Measurements from ENCODE around the gene TEAD4. TPM values are rescaled to one million over a fixed set of nuclear protein-coding genes. Genes with fewer than 3 reads are reported as not detected.
"Not testable (repeated sequence)": the region's sequence is repeated elsewhere in the genome, so short reads cannot be mapped to it uniquely, and the experiment has no call there.

The TEAD4 gene
- polyA plus RNA-seq, 10 donors, result 58.6 to 96.7 (median 85.3) TPM

DNA sequence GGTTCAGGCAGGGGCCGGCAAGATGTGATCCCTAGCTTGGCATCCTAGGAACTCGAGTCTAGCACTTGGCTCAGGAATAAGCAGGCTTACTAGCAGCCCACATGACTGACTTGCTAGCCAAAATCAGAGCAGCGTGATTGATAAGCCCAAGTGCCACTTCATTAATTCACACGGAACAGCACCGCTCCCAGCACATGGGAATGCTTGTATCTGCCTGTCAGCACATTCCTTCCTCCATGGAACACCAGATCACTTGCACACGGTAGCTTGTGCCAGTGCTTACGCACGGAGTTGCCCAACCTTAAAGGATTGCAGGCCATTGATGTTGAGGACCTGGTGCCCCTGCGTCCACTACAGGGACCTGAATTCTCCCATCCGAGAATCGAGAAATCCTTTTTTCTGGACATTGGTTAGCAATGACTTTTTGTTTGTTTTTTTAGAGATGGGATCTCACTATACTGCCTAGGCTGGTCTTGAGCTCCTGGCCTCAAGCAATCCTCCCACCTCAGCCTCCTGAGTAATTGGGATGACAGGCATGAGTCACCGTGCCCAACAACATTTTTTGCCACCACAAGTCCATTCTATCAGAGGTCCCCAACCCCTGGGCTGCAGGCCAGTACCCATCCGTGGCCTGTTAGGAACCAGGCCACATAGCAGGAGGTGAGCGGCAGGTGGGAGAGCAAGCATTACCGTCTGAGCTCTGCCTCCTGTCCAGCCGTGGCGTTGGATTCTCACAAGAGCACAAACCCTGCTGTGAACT, 87.4 kb downstream of the TEAD4 start:
- peak in 2 of 3 donors; percentile 39 to 73 for DNase-seq

DNA sequence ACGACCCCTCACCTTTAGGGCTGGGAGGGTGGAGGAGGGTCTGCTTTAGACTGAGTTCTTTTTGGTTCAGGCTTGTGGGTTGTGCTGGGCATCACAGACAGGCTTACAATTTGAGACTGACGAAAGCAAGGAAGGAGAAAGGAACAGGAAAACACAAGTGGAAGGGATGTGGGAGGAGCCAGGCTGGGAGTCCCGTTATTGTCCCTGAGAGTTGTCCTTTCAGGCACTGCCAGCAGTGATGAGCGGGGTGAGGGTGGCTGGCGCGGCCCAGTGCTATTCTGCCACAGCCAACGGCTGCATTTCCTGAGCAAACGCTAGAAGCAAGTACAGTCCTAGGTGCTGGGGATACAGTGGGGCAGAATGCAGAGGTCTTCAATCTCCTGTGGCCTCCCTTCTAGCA, 88.8 kb downstream of the TEAD4 start:
- no peak for DNase-seq

DNA sequence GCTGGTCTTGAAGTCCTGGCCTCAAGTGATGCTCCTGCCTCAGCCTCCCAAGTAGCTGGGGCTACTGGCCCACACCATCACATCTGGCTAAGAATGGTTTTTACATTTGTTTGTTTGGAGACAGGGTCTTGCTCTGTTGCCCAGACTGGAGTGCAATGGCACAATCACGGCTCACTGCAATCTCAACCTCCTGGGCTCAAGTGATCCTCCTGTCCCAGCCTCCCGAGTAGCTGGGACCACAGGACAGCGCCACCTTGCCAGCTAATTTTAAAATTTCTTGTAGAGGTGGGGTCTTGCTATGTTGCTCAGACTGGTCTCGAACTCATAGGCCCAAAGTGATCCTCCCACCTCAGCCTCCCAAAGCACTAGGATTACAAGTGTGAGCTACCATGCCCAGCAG, 89.3 kb downstream of the TEAD4 start:
- DNase-seq, result no peak

DNA sequence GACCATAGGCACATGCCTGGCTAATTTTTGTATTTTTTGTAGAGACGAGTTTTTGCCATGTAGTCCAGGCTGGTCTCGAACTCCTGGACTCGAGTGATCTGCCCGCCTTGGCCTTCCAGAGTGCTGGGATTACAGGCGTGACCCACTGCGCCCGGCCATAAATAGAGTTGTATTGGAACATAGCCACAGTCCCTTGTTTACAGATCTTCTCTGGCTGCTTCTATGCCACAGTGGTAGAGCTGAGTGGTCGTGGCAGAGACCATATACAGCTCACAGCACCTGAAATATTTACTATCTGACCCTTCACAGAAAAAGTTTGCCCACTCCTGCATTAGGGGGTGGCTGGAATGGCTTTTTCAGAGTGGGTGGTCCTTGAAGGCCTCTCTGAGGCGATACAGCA, 90.0 kb downstream of the TEAD4 start:
- DNase-seq, result no peak

DNA sequence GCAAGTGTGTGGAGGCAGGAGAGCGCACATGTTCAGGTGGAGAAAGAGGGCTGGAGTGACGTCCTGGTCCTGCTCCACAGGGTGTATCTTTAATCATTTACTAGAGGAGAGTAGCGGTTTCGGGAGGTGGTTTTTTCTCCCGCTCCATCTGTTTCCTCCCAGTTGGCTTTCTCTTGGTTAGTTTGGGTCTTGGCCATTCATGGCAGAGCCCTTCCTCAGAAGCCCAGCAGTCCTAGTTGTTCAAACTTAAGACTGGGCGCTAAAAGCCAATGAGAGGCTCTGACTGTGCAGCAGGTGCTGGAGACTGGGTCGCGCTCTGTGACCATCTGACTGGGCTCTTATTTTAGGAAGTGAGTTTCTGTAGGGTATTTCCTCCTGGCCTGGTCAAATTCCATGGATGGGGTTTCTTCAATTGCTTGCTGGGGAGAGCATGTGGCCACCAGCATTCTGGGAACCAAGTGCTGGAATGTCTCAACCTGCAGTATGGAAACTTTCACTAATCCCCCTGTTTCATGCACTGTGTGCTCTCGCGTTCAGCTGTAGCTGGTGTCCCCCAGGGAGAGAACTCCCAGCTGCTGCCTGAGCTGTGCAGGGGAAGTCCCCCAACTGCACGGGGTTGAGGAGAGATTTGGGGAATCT, 90.5 kb downstream of the TEAD4 start:
- peak in 1 of 3 donors; percentile 43 for DNase-seq

DNA sequence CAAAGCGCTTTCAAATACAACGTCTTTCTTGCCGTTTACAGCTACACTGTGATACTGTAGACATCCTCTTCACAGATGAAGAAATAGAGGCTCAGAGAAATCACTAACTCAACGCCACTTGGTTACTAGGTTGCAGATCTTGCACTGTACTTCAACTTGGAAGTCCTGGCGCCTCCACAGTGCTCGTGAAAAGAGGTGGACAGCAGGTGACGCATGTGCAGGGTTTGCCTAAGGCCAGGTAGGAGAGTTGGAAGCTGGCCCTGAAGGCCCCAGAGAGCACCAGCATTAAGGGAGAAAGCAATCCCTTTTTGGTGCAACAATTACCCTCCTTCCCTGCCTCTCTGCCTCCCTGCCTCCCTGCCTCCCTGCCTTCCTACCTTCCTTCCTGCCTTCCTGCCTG, 95.2 kb downstream of the TEAD4 start:
- no peak for DNase-seq

DNA sequence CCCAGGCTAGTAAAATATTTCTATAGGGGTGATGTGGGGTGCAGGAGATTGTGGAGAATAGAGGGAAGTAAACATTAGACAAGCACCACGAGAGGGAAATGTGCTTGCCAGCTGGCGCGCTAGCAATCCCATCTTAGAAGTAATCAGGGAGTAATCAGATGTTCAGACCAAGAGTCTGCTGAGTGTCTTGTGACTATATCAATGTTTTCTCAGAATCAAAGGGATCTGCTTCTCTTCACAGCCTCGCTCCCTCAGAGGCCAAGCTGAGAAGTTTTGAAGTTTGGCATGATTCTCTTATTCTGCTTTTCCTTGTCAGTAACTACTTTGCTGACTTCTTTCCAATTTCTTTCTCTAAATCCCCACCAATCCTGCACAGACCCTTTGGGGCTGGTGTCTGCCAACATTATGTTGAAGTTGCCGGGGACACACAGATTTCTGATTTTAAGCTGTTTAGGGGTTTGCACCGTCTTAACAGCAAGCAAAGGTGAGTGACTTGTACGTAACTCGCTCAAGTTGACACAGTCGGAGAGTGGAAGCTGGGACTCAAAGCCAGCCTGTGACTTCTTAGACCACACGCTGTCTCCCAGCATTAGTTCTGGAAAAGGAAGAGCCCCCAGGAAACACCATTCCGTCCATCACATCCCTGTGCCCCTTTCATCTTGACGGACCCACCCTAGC, 96.0 kb downstream of the TEAD4 start:
- peak in 1 of 3 donors; percentile 61 for DNase-seq

DNA sequence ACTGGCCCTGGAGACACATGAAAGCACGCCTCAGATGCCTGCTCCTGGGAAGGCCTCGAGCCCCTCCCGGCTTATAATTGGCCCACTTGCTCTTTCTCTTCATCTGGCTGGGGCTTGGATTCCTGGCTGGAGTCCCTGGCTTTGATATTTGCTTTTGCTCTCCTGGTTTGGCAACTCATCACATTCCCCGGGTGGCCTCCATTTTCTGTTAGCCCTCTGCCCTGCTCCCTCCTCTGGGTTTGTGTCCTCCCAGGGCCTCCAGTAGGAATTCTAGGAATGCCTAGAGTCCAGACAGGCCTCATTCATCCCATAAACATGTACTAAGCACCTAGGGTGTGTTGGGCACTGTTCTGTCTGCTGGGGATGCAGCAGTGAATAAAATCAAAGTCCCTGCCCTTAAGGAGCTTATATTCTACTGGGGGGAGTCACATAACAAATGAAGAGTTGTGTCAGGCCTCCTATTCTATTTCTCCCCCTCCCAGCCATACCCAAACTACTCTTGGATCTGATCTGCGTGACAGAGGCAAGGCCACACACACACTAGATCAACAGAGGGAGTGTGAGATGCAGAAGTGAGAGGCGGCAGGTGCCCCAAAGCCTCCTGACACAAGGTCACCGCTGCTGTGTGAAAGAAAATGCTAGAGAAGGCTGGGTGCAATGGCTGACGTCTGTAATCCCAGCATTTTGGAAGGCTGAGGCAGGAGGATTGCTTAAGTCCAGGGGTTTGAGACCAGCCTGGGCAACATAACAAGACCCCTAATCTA, 96.7 kb downstream of the TEAD4 start:
- no peak for DNase-seq

DNA sequence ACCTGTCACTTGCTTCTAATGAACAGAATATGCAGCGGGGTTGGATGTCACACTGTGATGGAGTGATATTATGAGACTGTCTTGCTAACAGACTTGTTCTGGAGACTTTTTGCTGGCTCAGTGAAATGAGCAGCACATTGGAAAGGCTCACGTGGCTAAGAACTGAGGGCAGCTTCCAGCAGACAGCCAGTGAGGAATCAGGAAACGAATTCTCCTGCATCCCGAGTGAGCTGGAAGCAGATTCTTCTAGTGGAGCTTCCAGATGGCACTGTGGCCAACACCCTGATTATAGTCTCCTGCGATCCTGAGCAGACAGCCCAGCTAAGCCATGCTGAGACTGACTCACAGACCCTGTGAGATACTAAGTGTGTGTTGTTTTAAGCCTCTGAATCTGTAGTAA, 101.9 kb downstream of the TEAD4 start:
- peak in 1 of 3 donors; percentile 32 for DNase-seq

DNA sequence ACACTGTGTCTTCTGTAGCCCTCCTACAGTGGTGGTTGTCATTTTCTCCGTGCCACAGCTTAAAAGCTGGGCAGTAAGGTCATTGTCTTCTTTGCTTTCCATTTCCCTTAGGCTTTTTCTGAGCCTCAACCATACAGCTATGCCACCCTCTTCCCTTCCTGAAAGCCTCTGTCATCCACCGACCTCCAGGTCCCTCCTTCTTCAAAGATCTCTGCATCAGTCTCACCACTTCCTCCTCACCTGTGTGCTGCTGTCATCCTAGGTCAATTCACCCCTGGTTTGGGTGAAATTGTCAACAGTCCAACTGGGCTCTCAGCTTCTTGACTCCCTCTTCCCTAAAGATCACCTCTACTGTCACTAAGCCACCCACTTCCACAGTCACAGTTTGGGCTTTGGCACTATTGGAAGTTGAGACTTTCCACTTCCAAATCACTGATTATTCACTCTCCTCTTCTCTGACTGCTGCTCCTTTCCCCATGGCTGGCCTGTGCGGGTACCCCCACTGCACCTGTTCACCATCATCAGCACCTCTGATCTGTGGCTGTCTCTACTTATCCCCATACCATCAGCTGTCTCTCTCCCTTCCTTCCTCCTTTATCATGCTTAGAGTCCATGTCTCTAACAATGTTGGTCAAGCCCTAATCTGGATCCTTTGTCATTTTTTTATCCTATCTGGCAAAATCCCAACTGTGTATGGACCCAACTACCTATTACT, 102.5 kb downstream of the TEAD4 start:
- DNase-seq, result no peak

DNA sequence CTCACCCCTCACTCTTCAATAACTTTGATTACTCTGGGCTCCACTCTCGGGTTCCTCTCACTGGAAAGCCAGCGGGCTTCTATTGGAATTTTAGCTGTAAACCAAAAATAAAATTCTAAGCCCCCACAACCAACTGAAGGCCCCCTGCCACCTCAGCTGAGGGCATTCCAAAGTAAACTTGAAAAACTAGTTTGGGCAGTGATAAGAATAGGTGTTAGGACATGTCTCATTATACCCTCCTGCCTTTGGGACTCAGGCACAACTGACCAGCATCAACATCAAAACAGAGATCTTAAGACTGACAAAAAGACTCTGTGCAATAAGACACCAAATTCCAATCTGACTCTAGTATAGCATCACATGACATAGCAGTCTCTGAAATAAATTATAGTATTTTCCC, 106.1 kb downstream of the TEAD4 start:
- no peak for DNase-seq

DNA sequence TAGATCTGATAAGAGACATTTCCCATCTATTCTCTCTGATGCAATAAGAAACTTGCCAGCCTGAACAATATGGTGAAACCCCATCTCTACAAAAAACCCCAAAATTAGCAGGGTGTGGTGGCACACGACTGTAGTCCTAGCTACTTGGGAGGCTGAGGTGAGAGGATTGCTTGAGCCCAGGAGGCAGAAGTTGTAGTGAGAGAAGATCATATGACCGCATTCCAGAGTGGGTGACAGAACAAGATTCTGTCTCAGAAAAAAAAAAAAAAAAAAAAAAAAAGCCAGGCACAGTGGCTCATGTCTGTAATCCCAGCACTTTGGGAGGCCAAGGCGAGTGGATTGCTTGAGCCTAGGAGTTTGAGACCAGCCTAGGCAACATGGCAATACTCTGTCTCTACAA, 106.6 kb downstream of the TEAD4 start:
- not testable (repeated sequence) for DNase-seq

DNA sequence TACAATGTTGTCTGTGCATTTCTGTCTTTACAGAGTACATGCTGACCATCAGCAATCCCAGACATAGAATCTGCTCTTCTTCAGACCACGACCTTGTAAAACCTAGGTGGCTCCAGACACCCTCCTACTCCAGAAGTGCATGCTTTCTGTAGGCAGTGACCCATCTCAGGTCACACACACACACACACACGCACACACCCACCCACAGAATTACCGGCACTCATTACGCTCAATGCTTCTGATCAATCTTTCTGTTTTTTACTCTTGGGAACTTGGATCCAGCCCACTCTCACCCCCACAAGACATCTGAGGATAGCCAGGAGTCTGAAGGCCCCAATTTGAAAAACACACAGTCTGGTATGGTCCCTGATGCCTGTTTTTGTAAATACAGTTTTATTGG, 110.5 kb downstream of the TEAD4 start:
- no peak for DNase-seq

DNA sequence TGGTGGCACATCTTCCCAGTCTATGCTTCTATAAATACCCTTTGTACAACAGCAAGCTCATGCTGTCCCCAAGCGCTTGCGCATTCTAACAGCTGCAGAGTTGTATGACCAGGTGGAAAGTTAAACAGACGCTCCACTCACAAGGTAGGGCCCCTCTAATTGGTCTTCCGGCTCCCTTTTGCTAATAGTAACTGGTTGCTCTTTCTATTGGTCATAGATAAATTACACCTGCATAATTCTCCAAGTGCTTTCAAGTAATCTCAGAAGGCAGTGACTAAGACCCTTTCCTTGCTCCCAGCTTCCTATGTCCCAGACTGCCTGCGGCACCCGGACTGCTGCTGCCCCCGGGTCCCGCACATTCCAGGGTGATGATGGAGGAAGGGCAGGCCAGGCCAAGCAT, 111.9 kb downstream of the TEAD4 start:
- no peak for DNase-seq

DNA sequence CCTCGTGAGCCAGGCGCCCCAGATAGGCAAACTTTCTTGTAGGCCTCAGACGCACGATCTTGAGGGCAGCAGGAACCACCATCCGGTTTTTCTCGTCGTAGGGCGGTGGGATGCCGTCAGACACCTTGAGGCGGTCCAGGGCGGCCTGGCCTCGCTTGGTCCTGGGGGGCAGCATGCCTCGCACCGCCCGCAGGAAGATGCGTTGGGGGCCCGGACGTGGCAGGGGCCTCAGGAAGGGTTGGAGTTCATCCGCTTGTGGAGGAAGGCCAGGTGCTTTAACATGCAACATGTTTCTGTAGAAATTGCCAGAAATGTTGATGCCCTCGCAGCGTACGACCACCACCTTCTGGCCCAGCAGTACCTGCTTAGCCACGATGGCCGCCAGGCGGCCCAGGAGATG, 112.5 kb downstream of the TEAD4 start:
- no peak for DNase-seq

DNA sequence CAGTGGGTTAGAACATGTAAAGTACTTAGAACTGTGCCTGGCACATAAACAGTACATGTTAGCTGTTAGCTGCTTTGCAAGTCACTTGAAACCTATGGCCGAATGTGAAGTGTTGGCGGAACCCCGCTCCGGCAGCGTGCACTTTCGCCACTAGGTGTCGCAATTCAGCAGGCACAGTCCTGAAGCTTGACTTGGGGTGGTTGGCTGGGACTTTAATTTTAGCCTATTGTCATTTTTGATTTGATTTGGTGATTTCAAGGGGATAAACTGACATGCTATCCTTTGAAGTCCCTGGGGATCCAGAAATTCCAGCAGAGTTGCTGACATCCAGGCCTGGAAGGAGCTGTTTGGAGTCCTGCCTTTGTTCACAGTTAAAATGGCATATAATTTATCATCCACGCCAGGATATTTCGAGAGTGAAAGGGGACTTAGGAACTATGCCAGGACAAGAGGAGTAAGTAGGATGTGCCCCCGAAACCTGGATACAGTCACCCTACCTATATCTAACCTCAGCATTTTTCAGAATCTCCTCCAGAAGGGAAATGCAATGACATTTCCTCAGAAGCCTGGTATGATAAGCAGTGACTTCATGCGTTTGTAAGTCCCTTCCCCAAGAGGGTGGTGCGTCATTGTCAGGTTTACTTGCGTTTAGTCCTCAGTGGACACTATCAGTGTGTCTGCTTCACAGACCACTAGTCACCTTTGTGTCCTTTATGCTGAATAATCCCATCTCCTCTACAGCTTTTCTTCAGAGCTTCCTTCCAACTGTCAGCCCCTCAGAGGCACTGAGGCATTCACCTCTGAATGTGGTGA, 114.4 kb downstream of the TEAD4 start:
- peak; percentile 81 to 93 (median 90) for DNase-seq

DNA sequence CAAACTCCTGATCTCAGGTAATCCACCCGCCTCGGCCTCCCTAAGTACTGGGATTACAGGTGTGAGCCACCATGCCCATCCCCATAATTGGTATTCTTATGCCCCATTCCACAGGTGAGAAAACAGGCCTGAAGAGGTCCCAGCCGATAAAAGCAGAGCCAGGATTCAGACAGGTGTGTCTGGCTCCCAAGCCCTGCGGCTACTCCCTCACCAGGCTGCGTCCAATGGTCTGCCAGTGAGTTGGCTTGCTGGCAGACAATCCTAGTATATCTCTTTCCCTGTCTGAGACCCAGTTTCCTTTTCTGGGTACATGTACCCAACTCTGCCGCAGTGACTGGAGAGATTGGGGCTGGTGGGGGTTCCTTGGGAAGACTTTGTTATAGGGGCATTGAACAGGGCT, 116.1 kb downstream of the TEAD4 start:
- DNase-seq, result no peak

DNA sequence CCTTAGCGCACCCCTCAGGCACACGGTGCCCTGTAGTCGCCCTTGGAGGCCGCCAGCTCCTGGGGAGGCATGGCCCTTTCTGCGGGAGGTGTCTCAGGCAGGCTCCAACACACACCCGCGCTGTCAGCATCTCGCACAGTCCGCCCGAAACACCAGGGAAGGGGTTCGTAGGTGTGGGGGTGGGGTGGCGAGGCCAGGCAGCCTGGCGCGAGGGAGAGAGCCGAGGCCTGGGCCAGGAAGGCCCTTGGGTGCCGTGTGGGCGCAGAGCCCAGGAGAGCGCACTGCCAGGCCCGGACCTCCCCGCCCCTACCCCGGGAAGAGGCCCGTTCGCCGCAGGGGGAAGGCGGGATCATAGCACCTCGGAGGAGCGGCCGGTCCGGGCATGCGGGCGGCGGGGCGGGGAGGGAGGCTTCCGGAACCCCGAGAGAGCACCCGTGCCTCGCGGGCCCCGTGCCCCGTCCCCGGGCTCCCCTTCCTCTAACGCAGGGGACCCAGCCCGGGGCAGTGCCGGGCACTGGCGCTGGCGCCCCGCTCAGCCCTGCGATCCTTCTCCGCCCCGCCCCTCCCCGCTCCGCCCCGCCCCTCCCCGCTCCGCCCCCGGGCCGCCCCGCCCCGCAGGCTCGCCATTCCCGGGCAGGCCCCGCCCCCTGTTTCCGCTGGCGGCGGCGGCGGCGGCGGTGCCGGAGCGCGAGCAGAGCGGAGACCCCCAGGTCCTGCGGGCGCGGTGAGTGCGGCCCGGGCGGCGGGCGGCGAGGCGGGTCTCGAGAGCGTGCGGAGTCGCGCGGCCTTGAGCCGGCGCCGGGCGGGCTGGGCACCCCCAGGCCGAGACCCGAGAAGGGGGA, 117.8 kb downstream of the TEAD4 start, which contains the start of gene TSPAN9:
Gene TSPAN9, plus strand, starts transcription at position 650 of the 842 bp plus-strand sequence. CDS start 123,815 bp downstream, outside the sequence.
- peak in 2 of 3 donors; percentile 64 to 87 for DNase-seq

DNA sequence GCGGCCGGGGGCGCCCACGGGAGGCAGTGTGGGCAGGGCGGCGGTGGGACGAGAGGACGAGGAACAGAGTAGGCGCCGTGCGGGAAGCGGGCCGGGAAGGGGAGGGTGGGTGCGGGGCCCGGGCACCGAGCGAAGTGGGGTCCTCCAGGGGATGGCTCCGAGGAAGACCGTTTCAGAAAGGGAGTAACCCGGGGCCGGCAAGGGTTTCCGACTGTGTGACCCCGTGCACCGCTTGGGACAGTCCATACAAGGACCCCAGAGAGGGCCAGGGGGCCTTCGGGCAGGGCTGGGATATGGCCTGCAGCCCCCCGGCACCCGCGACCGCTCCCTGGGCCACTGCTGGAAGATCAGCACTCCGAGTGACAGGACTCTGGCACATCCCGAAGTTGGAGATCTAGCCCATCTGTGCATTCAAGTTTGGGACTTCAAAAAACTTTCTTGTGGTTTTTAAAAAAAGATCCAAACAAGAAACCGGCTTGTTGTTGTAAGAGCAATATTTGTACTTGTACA, 118.4 kb downstream of the TEAD4 start:
- peak in 1 of 3 donors; percentile 62 for DNase-seq

Measured in muscle of back (tissue), 11 donors.